GM12878 (cell line): Measurements from ENCODE around the gene EPHB2. TPM values are rescaled to one million over a fixed set of nuclear protein-coding genes. Genes with fewer than 3 reads are reported as not detected.

Source experiments
- ATAC-seq: fragments of 200-7000 bp; cut with Tn5 transposase; 3 replicates; pipeline ENCODE4 v1.9.1; 2020; ENCODE audit warnings: mild to moderate bottlenecking, moderate library complexity
- BruUV-seq: library from RNA; stranded (reverse); fragments of 400-500 nt; replicated peaks from 2 replicates; lab custom pipeline; 2021; lab: Mats Ljungman, UMichigan
- CTCF ChIA-PET: fragments of 300-600 bp; sonication (Branson Sonifier 250); formaldehyde crosslinking; extraction: SDS; loops from one replicate; lab custom pipeline; 2021; ENCODE audit warnings: inconsistent platforms; lab: Yijun Ruan, JAX
- POLR2A ChIA-PET: fragments of 350-600 bp; formaldehyde crosslinking; extraction: SDS; loops from one replicate; lab custom pipeline; 2021; ENCODE audit warnings: inconsistent platforms; lab: Charles Lee
- RAD21 ChIA-PET: fragments of 300-600 bp; sonication (Branson Sonifier 250); formaldehyde crosslinking; loops from one replicate; lab custom pipeline; 2023; ENCODE audit warnings: antibody characterized with exemption; ENCODE audit not compliant: unreplicated experiment; lab: Charles Lee
- SMC1A ChIA-PET: fragments of 300-600 bp; sonication (Branson Sonifier 250); formaldehyde crosslinking; loops from one replicate; lab custom pipeline; 2023; ENCODE audit not compliant: unreplicated experiment, uncharacterized antibody; lab: Charles Lee
- DNase-seq: peaks from one replicate; pipeline ENCODE4 v3.0.0-alpha.2; 2011; ENCODE audit warnings: low read depth, low spot score
- FAIRE-seq: peaks from 3 replicates; lab custom pipeline; 2011; peaks lifted over from hg19 to GRCh38; lab: Jason Lieb, UNC
- H2AFZ ChIP-seq: 2 replicates; pipeline ENCODE4 v1.6.0; 2011; ENCODE audit warnings: low read depth, low read length, control low read depth; ENCODE audit not compliant: control insufficient read depth
- H3K27ac ChIP-seq: 2 replicates; pipeline ENCODE4 v1.5.1; 2011; ENCODE audit warnings: control low read depth; ENCODE audit not compliant: control insufficient read depth, insufficient read depth
- H3K27me3 ChIP-seq, 2 experiments: replicated peaks in 1 of 2; 2 replicates each; pipeline versions ENCODE4 v1.6.0 to v1.6.1; 2011; ENCODE audit warnings: low read length in 1 of 2; ENCODE audit not compliant: control insufficient read depth in 2 of 2, insufficient read depth in 2 of 2
- H3K36me3 ChIP-seq, 2 experiments: 2 replicates each; pipeline ENCODE4 v1.5.1; 2011; ENCODE audit warnings: low read length in 1 of 2; ENCODE audit not compliant: control insufficient read depth in 2 of 2, insufficient read depth in 2 of 2
- H3K4me1 ChIP-seq: 2 replicates; pipeline ENCODE4 v1.6.1; 2011; ENCODE audit warnings: mild to moderate bottlenecking, low read length, moderate library complexity, mixed read lengths; ENCODE audit not compliant: control insufficient read depth, insufficient read depth
- H3K4me2 ChIP-seq: 2 replicates; pipeline ENCODE4 v1.6.0; 2011; ENCODE audit warnings: control low read depth; ENCODE audit not compliant: control insufficient read depth, insufficient read depth
- H3K4me3 ChIP-seq: fragments of 200-600 bp; sonication (generic); 2 replicates; pipeline ENCODE4 v1.5.1; 2016
- H3K79me2 ChIP-seq: 2 replicates; pipeline ENCODE4 v1.6.0; 2011; ENCODE audit warnings: low read length; ENCODE audit not compliant: control insufficient read depth, insufficient read depth
- H3K9ac ChIP-seq: 2 replicates; pipeline ENCODE4 v1.8.0; 2011; ENCODE audit warnings: low read length, control low read depth, mixed read lengths; ENCODE audit not compliant: control insufficient read depth, insufficient read depth
- H3K9me3 ChIP-seq: replicated peaks from 3 replicates; pipeline ENCODE4 v1.5.1; 2011; ENCODE audit warnings: mild to moderate bottlenecking, low read length; ENCODE audit not compliant: control insufficient read depth, insufficient read depth
- H4K20me1 ChIP-seq: 2 replicates; pipeline ENCODE4 v1.6.0; 2011; ENCODE audit not compliant: control insufficient read depth, insufficient read depth
- CREB1 ChIP-seq: IDR thresholded peaks from 2 replicates; pipeline ENCODE4 v1.6.1; 2012; ENCODE audit warnings: low read depth, mild to moderate bottlenecking, inconsistent platforms
- EP300 ChIP-seq, 2 experiments: fragments of 150-350 bp in 1 of 2; IDR thresholded peaks; 2 replicates each; pipeline ENCODE4 v1.6.1; 2011 to 2012; ENCODE audit warnings: low read depth in 2 of 2, low read length in 2 of 2, borderline replicate concordance in 1 of 2, improper control_type of control experiment in 1 of 2, inconsistent platforms in 1 of 2; ENCODE audit not compliant: control insufficient read depth in 1 of 2
- ESRRA ChIP-seq: IDR thresholded peaks from 2 replicates; pipeline ENCODE4 v1.6.1; 2012; ENCODE audit warnings: mild to moderate bottlenecking, low read length, improper control_type of control experiment
- KAT2A ChIP-seq: conservative IDR thresholded peaks from 2 replicates; pipeline ENCODE4 v1.6.1; 2011; ENCODE audit warnings: low read depth, low read length; ENCODE audit not compliant: control insufficient read depth
- NFYB ChIP-seq: IDR thresholded peaks from 2 replicates; pipeline ENCODE4 v1.6.1; 2011; ENCODE audit warnings: low read depth, mild to moderate bottlenecking, low read length, improper control_type of control experiment, moderate library complexity; ENCODE audit not compliant: insufficient read depth
- RAD21 ChIP-seq: IDR thresholded peaks from 2 replicates; pipeline ENCODE4 v1.6.1; 2011; ENCODE audit warnings: mild to moderate bottlenecking, low read depth, low read length, moderate library complexity; ENCODE audit not compliant: insufficient read depth
- SRF ChIP-seq, 2 experiments: IDR thresholded peaks; 2 replicates each; pipeline ENCODE4 v1.6.1; 2011; ENCODE audit warnings: low read depth in 2 of 2, low read length in 2 of 2, mild to moderate bottlenecking in 1 of 2, moderate library complexity in 1 of 2
- STAT1 ChIP-seq: fragments of 450-650 bp; conservative IDR thresholded peaks from 2 replicates; pipeline ENCODE4 v1.6.1; 2014; ENCODE audit warnings: antibody characterized with exemption, mild to moderate bottlenecking
- WRNIP1 ChIP-seq: IDR thresholded peaks from 2 replicates; pipeline ENCODE4 v1.6.1; 2011; ENCODE audit warnings: low read depth, low read length, improper control_type of control experiment, borderline replicate concordance
- WGBS: methylation state at CpG from one replicate; pipeline ENCODE4 v1.1.6; 2016; ENCODE audit warnings: low lambda C conversion rate; ENCODE audit not compliant: insufficient replicate concordance, insufficient coverage; ENCODE audit errors: missing lambda C conversion rate; 5-methylcytosine and 5-hydroxymethylcytosine counted together
- in situ Hi-C: fragments of 300-500 bp; cut with MboI; formaldehyde crosslinking; loops from 9 replicates; pipeline ENCODE4 v1.14.3; 2018; ENCODE audit warnings: mixed read lengths
- intact Hi-C: fragments of 100-400 bp; cut with micrococcal nuclease; formaldehyde crosslinking; loops from one replicate; pipeline ENCODE4 v1.14.2; 2022; ENCODE audit not compliant: unreplicated experiment
- polyA plus RNA-seq, 11 experiments: library from polyadenylated mRNA; depleted of rRNA in 4 of 11; unstranded in 6 of 11; stranded (reverse) in 5 of 11; fragments of >200 nt; fragmentation: Nextera tagmentation in 4 of 11; fragmentation: Illumina TruSeq in 1 of 11; extraction: Ambion mirVana in 4 of 11; extraction: Trizol in 1 of 11; gene quantifications; 1 replicate in 1 of 11; 2 replicates in 10 of 11; pipeline versions ENCODE4 v1.2.1 to v1.2.3, GENCODE V29; 2011 to 2016; ENCODE audit warnings: inconsistent platforms in 2 of 11, missing spikeins in 2 of 11, low read depth in 1 of 11
- total RNA-seq, 4 experiments: library from RNA; depleted of rRNA in 3 of 4; stranded (reverse); fragments of >200 nt in 3 of 4; fragmentation: Illumina TruSeq in 1 of 4; extraction: Trizol in 1 of 4; gene quantifications; 2 replicates each; pipeline versions ENCODE4 v1.2.1 to v1.2.3, GENCODE V29; 2013 to 2021
- TF ChIP-seq, protein P1 (sequence below), 3 experiments: IDR thresholded peaks in 2 of 3; conservative IDR thresholded peaks in 1 of 3; 2 replicates each; pipeline ENCODE4 v1.5.1; 2011; ENCODE audit warnings: low read depth in 3 of 3, low read length in 3 of 3, mild to moderate bottlenecking in 3 of 3, control low read depth in 2 of 3, moderate library complexity in 2 of 3, inconsistent platforms in 1 of 3, mixed read lengths in 1 of 3; ENCODE audit not compliant: control insufficient read depth in 2 of 3, insufficient read depth in 1 of 3; ENCODE audit errors: extremely low read depth in 1 of 3
- TF ChIP-seq, protein P2 (sequence below): fragments of 450-650 bp; IDR thresholded peaks from 2 replicates; pipeline ENCODE4 v1.6.1; 2017; ENCODE audit warnings: mild to moderate bottlenecking

Gene EPHB2
- total and polyA plus RNA-seq, 10 of the 15 experiments (the other 5 are each of a cell fraction or from before 2014, with no cell fraction given), result 0.13 to 3.3 (median 0.92) TPM

DNA sequence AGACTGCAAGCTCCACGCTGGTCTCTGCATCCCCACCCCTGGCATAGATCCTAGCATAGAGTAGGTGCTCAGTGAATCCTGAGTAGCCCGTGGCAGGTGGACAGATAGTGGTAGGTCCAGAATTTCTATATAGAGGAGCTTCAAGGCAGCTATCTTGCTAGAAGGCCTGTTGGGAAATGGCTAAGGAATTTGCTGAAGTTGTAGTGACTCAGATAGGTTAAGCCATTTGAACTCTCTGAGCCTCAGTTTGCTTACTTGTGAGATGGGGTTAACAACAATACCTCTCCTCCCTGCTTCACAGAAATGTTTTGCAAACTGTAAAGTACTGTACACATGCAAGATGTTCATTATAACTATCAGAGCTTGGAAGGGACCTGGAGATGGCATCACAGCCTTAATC lies 23.4 kb upstream of the EPHB2 start:
- 0% methylated on average over 2 of the region's 2 CpGs for WGBS

More for the DNA sequence above, 23.4 kb upstream of the EPHB2 start:
- H3K27ac ChIP-seq, result no peak overlapping the region
- no peaks in the 10 kb centered on the region for H3K36me3 ChIP-seq
- POLR2A ChIA-PET, result no interaction called here
- no peaks in the 10 kb centered on the region for H3K9me3 ChIP-seq
- CTCF ChIA-PET, result interaction anchor here (0.7 to 1.2 kb wide), 3 partner anchors 9 to 277 kb away, joined by 3 read pairs; no protein-coding TSS in a partner anchor
- SMC1A ChIA-PET, result interaction anchor here (0.6 kb wide), 1 partner anchor 891 kb away, joined by 4 read pairs; no protein-coding TSS in a partner anchor
- DNase-seq (no peak), FAIRE-seq (no peak), ATAC-seq (no peak)
- no TSS peak for BruUV-seq
- H4K20me1 ChIP-seq, result no peaks in the 10 kb centered on the region
- H3K79me2 ChIP-seq, result no peaks in the 10 kb centered on the region
- intact Hi-C loops, result no loop called here
- peaks cover 1 to 3% of the 10 kb centered on the region in 2 experiments; a peak in 2 of 4 replicates for H3K27me3 ChIP-seq
- RAD21 ChIA-PET, result no interaction called here
- H3K4me2 ChIP-seq, result no peak overlapping the region
- H3K9ac ChIP-seq, result no peak overlapping the region
- no peaks in the 10 kb centered on the region for H3K4me1 ChIP-seq
- no peak overlapping the region for H3K4me3 ChIP-seq
- TF ChIP-seq NFYB, result no peak
- TF ChIP-seq RAD21, result no peak
- no peak for TF ChIP-seq ESRRA
- TF ChIP-seq KAT2A, result no peak
- TF ChIP-seq CREB1, result no peak
- no peak for TF ChIP-seq SRF (IDR thresholded peaks at IDR 0.05; ENCODE audit: low read depth in 2 of 2, low read length in 2 of 2)
- TF ChIP-seq, protein P1, sequence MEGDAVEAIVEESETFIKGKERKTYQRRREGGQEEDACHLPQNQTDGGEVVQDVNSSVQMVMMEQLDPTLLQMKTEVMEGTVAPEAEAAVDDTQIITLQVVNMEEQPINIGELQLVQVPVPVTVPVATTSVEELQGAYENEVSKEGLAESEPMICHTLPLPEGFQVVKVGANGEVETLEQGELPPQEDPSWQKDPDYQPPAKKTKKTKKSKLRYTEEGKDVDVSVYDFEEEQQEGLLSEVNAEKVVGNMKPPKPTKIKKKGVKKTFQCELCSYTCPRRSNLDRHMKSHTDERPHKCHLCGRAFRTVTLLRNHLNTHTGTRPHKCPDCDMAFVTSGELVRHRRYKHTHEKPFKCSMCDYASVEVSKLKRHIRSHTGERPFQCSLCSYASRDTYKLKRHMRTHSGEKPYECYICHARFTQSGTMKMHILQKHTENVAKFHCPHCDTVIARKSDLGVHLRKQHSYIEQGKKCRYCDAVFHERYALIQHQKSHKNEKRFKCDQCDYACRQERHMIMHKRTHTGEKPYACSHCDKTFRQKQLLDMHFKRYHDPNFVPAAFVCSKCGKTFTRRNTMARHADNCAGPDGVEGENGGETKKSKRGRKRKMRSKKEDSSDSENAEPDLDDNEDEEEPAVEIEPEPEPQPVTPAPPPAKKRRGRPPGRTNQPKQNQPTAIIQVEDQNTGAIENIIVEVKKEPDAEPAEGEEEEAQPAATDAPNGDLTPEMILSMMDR (IDR thresholded peaks at IDR 0.05 in 2 of 3, conservative IDR thresholded peaks at IDR 0.05 in 1 of 3; ENCODE audit: control insufficient read depth in 2 of 3, extremely low read depth in 1 of 3, insufficient read depth in 1 of 3, low read depth in 3 of 3, low read length in 3 of 3), result no peak
- TF ChIP-seq, protein P2, sequence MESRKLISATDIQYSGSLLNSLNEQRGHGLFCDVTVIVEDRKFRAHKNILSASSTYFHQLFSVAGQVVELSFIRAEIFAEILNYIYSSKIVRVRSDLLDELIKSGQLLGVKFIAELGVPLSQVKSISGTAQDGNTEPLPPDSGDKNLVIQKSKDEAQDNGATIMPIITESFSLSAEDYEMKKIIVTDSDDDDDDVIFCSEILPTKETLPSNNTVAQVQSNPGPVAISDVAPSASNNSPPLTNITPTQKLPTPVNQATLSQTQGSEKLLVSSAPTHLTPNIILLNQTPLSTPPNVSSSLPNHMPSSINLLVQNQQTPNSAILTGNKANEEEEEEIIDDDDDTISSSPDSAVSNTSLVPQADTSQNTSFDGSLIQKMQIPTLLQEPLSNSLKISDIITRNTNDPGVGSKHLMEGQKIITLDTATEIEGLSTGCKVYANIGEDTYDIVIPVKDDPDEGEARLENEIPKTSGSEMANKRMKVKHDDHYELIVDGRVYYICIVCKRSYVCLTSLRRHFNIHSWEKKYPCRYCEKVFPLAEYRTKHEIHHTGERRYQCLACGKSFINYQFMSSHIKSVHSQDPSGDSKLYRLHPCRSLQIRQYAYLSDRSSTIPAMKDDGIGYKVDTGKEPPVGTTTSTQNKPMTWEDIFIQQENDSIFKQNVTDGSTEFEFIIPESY, result no peak
- TF ChIP-seq EP300 (IDR thresholded peaks at IDR 0.05; ENCODE audit: borderline replicate concordance in 1 of 2, control insufficient read depth in 1 of 2, low read depth in 2 of 2, low read length in 2 of 2), result no peak
- no peak for TF ChIP-seq STAT1
- no peak for TF ChIP-seq WRNIP1
- in situ Hi-C loops, result no loop called here
- no peak overlapping the region for H2AFZ ChIP-seq
